Activated T-cell treated with anti-CD3 and anti-CD28 coated beads, Interleukin-2, amount 50 U/mL, for 48 hours (primary cell): ENCODE results near the gene COQ9.

Experiments used
- DNase-seq, 2 experiments: peaks; one replicate each; pipeline ENCODE4 v3.0.0-alpha.2; 2020

The COQ9 gene

GRCh38 chr16:57473176-57473840, 26.0 kb downstream of the COQ9 start:
- peak in 1 of 2 experiments; percentile 24 for DNase-seq

GRCh38 chr16:57473906-57474305, 26.6 kb downstream of the COQ9 start:
- DNase-seq, result no peak

- no peak for DNase-seq
Observed at GRCh38 chr16:57474671-57475661, 27.7 kb downstream of the COQ9 start.

GRCh38 chr16:57475711-57476339, 28.5 kb downstream of the COQ9 start:
- peak; percentile 93 to 94 for DNase-seq

GRCh38 chr16:57476546-57477410, 29.5 kb downstream of the COQ9 start:
- no peak for DNase-seq

GRCh38 chr16:57477531-57478202, 30.4 kb downstream of the COQ9 start:
- DNase-seq, result no peak

GRCh38 chr16:57478396-57479204, 31.3 kb downstream of the COQ9 start:
- DNase-seq, result no peak

- no peak for DNase-seq
Observed at GRCh38 chr16:57479205-57479975, 32.1 kb downstream of the COQ9 start.

- DNase-seq, result no peak
Observed at GRCh38 chr16:57479976-57480753, 32.9 kb downstream of the COQ9 start.

GRCh38 chr16:57480754-57481230, 33.5 kb downstream of the COQ9 start:
- DNase-seq, result no peak

- no peak for DNase-seq
Observed at GRCh38 chr16:57481421-57481820, 34.1 kb downstream of the COQ9 start.

- no peak for DNase-seq
Observed at GRCh38 chr16:57482845-57483545, 35.7 kb downstream of the COQ9 start.

- DNase-seq, result no peak
Observed at GRCh38 chr16:57483725-57484514, 36.6 kb downstream of the COQ9 start.

GRCh38 chr16:57484515-57485005, 37.3 kb downstream of the COQ9 start:
- no peak for DNase-seq

GRCh38 chr16:57485091-57485915, 38.0 kb downstream of the COQ9 start:
- no peak for DNase-seq
